ENCODE results near the gene ECD.

The ECD gene

DNA sequence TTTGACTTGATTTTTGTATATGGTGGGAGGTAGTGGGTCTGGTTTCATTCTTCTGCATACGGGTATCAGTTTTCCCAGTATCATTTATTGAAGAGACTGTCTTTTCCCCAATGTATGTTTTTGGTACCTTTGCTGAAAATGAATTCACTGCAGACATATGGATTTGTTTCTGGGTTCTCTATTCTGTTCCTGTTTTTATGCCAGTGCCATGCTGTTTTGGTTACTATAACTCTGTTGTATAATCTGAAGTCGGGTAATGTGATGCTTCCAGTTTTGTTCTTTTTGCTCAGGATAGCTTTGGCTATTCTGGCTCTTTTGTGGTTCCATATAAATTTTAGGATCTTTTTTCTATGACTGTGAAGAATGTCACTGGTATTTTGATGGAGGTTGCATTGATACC lies 836 bp downstream of the ECD start:
- no peak for TF ChIP-seq TEAD4 (IDR thresholded peaks at IDR 0.05)
- no peak for TF ChIP-seq CREB1 (IDR thresholded peaks at IDR 0.05; ENCODE audit: low read depth)
- no peak for TF ChIP-seq YY1 (IDR thresholded peaks at IDR 0.05; ENCODE audit: low read depth)
- no peak for TF ChIP-seq EGR1 (IDR thresholded peaks at IDR 0.05)
- TF ChIP-seq, protein P1, sequence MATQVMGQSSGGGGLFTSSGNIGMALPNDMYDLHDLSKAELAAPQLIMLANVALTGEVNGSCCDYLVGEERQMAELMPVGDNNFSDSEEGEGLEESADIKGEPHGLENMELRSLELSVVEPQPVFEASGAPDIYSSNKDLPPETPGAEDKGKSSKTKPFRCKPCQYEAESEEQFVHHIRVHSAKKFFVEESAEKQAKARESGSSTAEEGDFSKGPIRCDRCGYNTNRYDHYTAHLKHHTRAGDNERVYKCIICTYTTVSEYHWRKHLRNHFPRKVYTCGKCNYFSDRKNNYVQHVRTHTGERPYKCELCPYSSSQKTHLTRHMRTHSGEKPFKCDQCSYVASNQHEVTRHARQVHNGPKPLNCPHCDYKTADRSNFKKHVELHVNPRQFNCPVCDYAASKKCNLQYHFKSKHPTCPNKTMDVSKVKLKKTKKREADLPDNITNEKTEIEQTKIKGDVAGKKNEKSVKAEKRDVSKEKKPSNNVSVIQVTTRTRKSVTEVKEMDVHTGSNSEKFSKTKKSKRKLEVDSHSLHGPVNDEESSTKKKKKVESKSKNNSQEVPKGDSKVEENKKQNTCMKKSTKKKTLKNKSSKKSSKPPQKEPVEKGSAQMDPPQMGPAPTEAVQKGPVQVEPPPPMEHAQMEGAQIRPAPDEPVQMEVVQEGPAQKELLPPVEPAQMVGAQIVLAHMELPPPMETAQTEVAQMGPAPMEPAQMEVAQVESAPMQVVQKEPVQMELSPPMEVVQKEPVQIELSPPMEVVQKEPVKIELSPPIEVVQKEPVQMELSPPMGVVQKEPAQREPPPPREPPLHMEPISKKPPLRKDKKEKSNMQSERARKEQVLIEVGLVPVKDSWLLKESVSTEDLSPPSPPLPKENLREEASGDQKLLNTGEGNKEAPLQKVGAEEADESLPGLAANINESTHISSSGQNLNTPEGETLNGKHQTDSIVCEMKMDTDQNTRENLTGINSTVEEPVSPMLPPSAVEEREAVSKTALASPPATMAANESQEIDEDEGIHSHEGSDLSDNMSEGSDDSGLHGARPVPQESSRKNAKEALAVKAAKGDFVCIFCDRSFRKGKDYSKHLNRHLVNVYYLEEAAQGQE (IDR thresholded peaks at IDR 0.05; ENCODE audit: low read depth), result no peak
- TF ChIP-seq CEBPB (IDR thresholded peaks at IDR 0.05), result no peak

DNA sequence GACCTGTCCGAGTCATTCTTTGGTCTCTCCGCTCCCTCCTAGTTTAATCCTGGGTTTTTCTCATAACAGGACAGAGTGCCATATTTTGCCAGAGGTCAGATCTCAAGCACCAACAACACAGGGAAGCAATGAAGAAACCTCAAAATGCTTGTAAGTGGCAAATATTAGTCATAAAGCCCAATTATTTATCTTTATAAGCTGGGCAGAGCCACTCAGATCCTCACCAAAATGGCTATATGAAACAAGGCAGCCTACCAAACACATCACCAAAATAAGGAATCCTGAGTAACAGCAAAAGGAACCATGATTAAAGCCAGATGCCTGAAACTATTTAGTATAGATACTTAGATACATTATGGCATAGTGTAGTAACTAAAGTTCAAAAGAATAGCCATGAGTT lies 4.7 kb downstream of the ECD start:
- TF ChIP-seq FOXM1 (IDR thresholded peaks at IDR 0.05; ENCODE audit: borderline replicate concordance, low read depth) (no peak), NFIC (IDR thresholded peaks at IDR 0.05) (no peak), TEAD4 (IDR thresholded peaks at IDR 0.05) (no peak), TAF1 (IDR thresholded peaks at IDR 0.05; ENCODE audit: low read depth) (no peak), EGR1 (IDR thresholded peaks at IDR 0.05) (no peak)
- TF ChIP-seq, protein P2, sequence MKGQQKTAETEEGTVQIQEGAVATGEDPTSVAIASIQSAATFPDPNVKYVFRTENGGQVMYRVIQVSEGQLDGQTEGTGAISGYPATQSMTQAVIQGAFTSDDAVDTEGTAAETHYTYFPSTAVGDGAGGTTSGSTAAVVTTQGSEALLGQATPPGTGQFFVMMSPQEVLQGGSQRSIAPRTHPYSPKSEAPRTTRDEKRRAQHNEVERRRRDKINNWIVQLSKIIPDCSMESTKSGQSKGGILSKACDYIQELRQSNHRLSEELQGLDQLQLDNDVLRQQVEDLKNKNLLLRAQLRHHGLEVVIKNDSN (IDR thresholded peaks at IDR 0.05), result no peak
- TF ChIP-seq, protein P1 (IDR thresholded peaks at IDR 0.05; ENCODE audit: low read depth), result no peak
- TF ChIP-seq, protein P3, sequence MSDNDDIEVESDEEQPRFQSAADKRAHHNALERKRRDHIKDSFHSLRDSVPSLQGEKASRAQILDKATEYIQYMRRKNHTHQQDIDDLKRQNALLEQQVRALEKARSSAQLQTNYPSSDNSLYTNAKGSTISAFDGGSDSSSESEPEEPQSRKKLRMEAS (IDR thresholded peaks at IDR 0.05), result no peak

DNA sequence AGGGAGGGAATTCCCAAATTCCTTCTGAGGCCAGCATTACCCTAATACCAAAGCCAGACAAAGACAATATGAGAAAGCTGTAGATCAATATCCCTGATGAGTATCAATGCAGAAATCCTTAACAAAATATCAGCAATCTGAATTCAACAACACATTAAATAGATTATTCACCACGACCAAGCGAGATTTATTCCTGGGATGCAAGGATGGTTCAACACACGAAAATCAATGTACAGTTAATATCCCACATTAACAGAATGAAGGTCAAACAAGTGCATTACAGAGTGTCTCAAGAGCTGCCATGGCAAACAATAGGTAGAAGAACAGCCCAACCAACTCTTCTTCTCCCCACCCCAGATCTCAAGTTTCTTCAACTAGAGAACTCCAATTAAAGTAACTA lies 6.1 kb downstream of the ECD start:
- TF ChIP-seq, protein P3 (IDR thresholded peaks at IDR 0.05), result no peak
- TF ChIP-seq, protein P1 (IDR thresholded peaks at IDR 0.05; ENCODE audit: low read depth), result no peak
- TF ChIP-seq TCF12 (IDR thresholded peaks at IDR 0.05; ENCODE audit: low read depth), result no peak
- no peak for TF ChIP-seq CREB1 (IDR thresholded peaks at IDR 0.05; ENCODE audit: low read depth)
- TF ChIP-seq, protein P2 (IDR thresholded peaks at IDR 0.05), result no peak

DNA sequence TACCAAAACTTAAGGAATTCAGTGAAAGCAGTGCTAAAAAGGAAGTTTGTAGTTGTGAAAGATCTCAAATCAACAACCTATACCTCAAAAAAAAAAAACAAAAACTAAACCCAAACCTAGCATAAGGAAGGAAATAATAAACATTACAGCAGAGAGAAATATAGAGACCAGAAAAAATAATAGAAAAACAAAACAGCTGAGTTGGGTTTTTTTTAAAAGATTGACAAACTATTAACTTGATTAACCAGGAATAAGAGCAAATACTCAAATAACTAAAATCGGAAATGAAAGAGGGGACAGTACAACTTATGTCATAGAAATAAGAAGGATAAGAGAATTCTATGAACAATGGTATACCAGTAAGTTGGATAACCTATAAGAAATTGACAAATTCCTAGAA lies 6.7 kb downstream of the ECD start:
- TF ChIP-seq TCF12 (IDR thresholded peaks at IDR 0.05; ENCODE audit: low read depth) (no peak), FOXM1 (IDR thresholded peaks at IDR 0.05; ENCODE audit: borderline replicate concordance, low read depth) (no peak), YY1 (IDR thresholded peaks at IDR 0.05; ENCODE audit: low read depth) (no peak), EGR1 (IDR thresholded peaks at IDR 0.05) (no peak), ZBTB7A (IDR thresholded peaks at IDR 0.05; ENCODE audit: low read depth) (no peak), CEBPB (IDR thresholded peaks at IDR 0.05) (no peak), NFIC (IDR thresholded peaks at IDR 0.05) (no peak), EP300 (IDR thresholded peaks at IDR 0.05; ENCODE audit: borderline replicate concordance) (no peak), RAD21 (IDR thresholded peaks at IDR 0.05; ENCODE audit: low read depth) (no peak), CREB1 (IDR thresholded peaks at IDR 0.05; ENCODE audit: low read depth) (no peak), TAF1 (IDR thresholded peaks at IDR 0.05; ENCODE audit: low read depth) (no peak), TEAD4 (IDR thresholded peaks at IDR 0.05) (no peak)
- TF ChIP-seq, protein P2 (IDR thresholded peaks at IDR 0.05), result no peak
- TF ChIP-seq, protein P1 (IDR thresholded peaks at IDR 0.05; ENCODE audit: low read depth), result no peak
- TF ChIP-seq, protein P3 (IDR thresholded peaks at IDR 0.05), result no peak

Measured in Ishikawa (cell line).